H9 (cell line): Measurements from ENCODE around the gene SUGP1. TPM values are rescaled to one million over a fixed set of nuclear protein-coding genes. Genes with fewer than 3 reads are reported as not detected.

ENCODE experiments used
- DNase-seq: peaks from one replicate; pipeline ENCODE4 v3.0.0-alpha.2; 2017
- H2AFZ ChIP-seq: one replicate; pipeline ENCODE4 v1.6.1; 2013; ENCODE audit warnings: mild to moderate bottlenecking, low read length, control low read depth, moderate library complexity
- H2AK5ac ChIP-seq: 2 replicates; pipeline ENCODE4 v1.6.1; 2013; ENCODE audit warnings: low read length, control low read depth, mixed read lengths; ENCODE audit not compliant: insufficient read length
- H2BK120ac ChIP-seq: one replicate; pipeline ENCODE4 v1.6.1; 2013; ENCODE audit warnings: low read depth, mild to moderate bottlenecking, low read length, control low read depth, inconsistent platforms; ENCODE audit not compliant: poor library complexity, severe bottlenecking
- H2BK12ac ChIP-seq: 2 replicates; pipeline ENCODE4 v1.6.1; 2013; ENCODE audit warnings: low read length, control low read depth, mixed read lengths, low read depth; ENCODE audit not compliant: insufficient read length
- H2BK15ac ChIP-seq: 2 replicates; pipeline ENCODE4 v1.6.1; 2013; ENCODE audit warnings: low read depth, low read length, control low read depth
- H2BK20ac ChIP-seq: one replicate; pipeline ENCODE4 v1.6.1; 2013; ENCODE audit warnings: low read depth, mild to moderate bottlenecking, low read length, control low read depth, inconsistent platforms; ENCODE audit not compliant: poor library complexity, severe bottlenecking
- H2BK5ac ChIP-seq: 2 replicates; pipeline ENCODE4 v1.6.1; 2013; ENCODE audit warnings: low read length, control low read depth, mixed read lengths; ENCODE audit not compliant: insufficient read length
- H3K14ac ChIP-seq: 2 replicates; pipeline ENCODE4 v1.6.1; 2013; ENCODE audit warnings: low read length, control low read depth; ENCODE audit not compliant: insufficient read depth
- H3K18ac ChIP-seq: 2 replicates; pipeline ENCODE4 v1.6.1; 2013; ENCODE audit warnings: low read depth, mild to moderate bottlenecking, mixed read lengths, low read length, control low read depth; ENCODE audit not compliant: insufficient read length
- H3K23ac ChIP-seq: 2 replicates; pipeline ENCODE4 v1.6.1; 2013; ENCODE audit warnings: low read length, control low read depth, mixed read lengths, low read depth; ENCODE audit not compliant: insufficient read length
- H3K23me2 ChIP-seq: 2 replicates; pipeline ENCODE4 v1.6.1; 2013; ENCODE audit warnings: low read depth, mild to moderate bottlenecking, mixed read lengths, low read length, control low read depth; ENCODE audit not compliant: insufficient read length, poor library complexity, severe bottlenecking
- H3K27ac ChIP-seq: 2 replicates; pipeline ENCODE4 v1.5.1; 2013; ENCODE audit warnings: low read length, control low read depth, mixed read lengths, low read depth; ENCODE audit not compliant: insufficient read length
- H3K27me3 ChIP-seq: 2 replicates; pipeline ENCODE4 v1.6.1; 2013; ENCODE audit warnings: low read length, control low read depth, inconsistent platforms; ENCODE audit not compliant: insufficient read depth
- H3K4ac ChIP-seq: 2 replicates; pipeline ENCODE4 v1.6.1; 2013; ENCODE audit warnings: low read depth, mild to moderate bottlenecking, control low read depth, inconsistent platforms, low read length, moderate library complexity
- H3K4me1 ChIP-seq: 2 replicates; pipeline ENCODE4 v1.6.1; 2013; ENCODE audit warnings: low read length, control low read depth, inconsistent platforms; ENCODE audit not compliant: insufficient read depth
- H3K4me2 ChIP-seq: 2 replicates; pipeline ENCODE4 v1.6.1; 2013; ENCODE audit warnings: low read length, control low read depth, mixed read lengths; ENCODE audit not compliant: insufficient read length, insufficient read depth
- H3K56ac ChIP-seq: 2 replicates; pipeline ENCODE4 v1.6.1; 2013; ENCODE audit warnings: low read depth, mild to moderate bottlenecking, mixed read lengths, low read length, control low read depth; ENCODE audit not compliant: insufficient read length
- H3K79me1 ChIP-seq: 2 replicates; pipeline ENCODE4 v1.6.1; 2013; ENCODE audit warnings: low read depth, mild to moderate bottlenecking, moderate library complexity, low read length, control low read depth, inconsistent platforms; ENCODE audit not compliant: insufficient read depth, poor library complexity, severe bottlenecking
- H3K79me2 ChIP-seq: 2 replicates; pipeline ENCODE4 v1.6.1; 2013; ENCODE audit warnings: low read length, control low read depth, inconsistent platforms; ENCODE audit not compliant: insufficient read depth
- H3K9ac ChIP-seq: 2 replicates; pipeline ENCODE4 v1.6.1; 2013; ENCODE audit warnings: low read length, control low read depth, mixed read lengths; ENCODE audit not compliant: insufficient read length; ENCODE audit errors: extremely low read depth
- H3K9me3 ChIP-seq: one replicate; pipeline ENCODE4 v1.6.1; 2013; ENCODE audit warnings: low read depth, low read length, inconsistent platforms; ENCODE audit not compliant: control insufficient read depth
- H3T11ph ChIP-seq: one replicate; pipeline ENCODE4 v1.6.1; 2013; ENCODE audit warnings: mild to moderate bottlenecking, low read length, control low read depth, inconsistent platforms
- H4K20me1 ChIP-seq: one replicate; pipeline ENCODE4 v1.6.1; 2013; ENCODE audit not compliant: control insufficient read depth, insufficient read length, insufficient read depth
- H4K5ac ChIP-seq: 2 replicates; pipeline ENCODE4 v1.6.1; 2013; ENCODE audit warnings: low read depth, mild to moderate bottlenecking, mixed read lengths, low read length, control low read depth; ENCODE audit not compliant: insufficient read length
- H4K8ac ChIP-seq: replicated peaks from 2 replicates; pipeline ENCODE4 v1.6.1; 2013; ENCODE audit warnings: low read length, control low read depth, mixed read lengths, low read depth; ENCODE audit not compliant: insufficient read length
- H4K91ac ChIP-seq: 2 replicates; pipeline ENCODE4 v1.6.1; 2013; ENCODE audit warnings: low read depth, mild to moderate bottlenecking, moderate library complexity, mixed read lengths, low read length, control low read depth; ENCODE audit not compliant: insufficient read length
- H3K27ac Mint-ChIP-seq, 3 experiments: 2 replicates in 2 of 3; 3 replicates in 1 of 3; pipeline ENCODE4 v1.8.0; 2020 to 2021; ENCODE audit warnings: mixed read lengths in 3 of 3, mild to moderate bottlenecking in 1 of 3, moderate library complexity in 1 of 3
- H3K27me3 Mint-ChIP-seq: 2 replicates; pipeline ENCODE4 v1.8.0; 2021; ENCODE audit warnings: low read depth, mild to moderate bottlenecking, moderate library complexity, mixed read lengths
- H3K36me3 Mint-ChIP-seq, 3 experiments: 2 replicates in 2 of 3; 3 replicates in 1 of 3; pipeline ENCODE4 v1.8.0; 2020 to 2021; ENCODE audit warnings: low read depth in 3 of 3, mixed read lengths in 3 of 3; ENCODE audit not compliant: insufficient read depth in 1 of 3
- H3K4me1 Mint-ChIP-seq, 2 experiments: 2 replicates each; pipeline ENCODE4 v1.8.0; 2020; ENCODE audit warnings: mixed read lengths in 2 of 2
- H3K4me3 Mint-ChIP-seq, 2 experiments: 2 replicates in 1 of 2; 3 replicates in 1 of 2; pipeline ENCODE4 v1.8.0; 2020 to 2021; ENCODE audit warnings: mild to moderate bottlenecking in 2 of 2, mixed read lengths in 2 of 2, moderate library complexity in 1 of 2
- H3K9me3 Mint-ChIP-seq, 2 experiments: 2 replicates in 1 of 2; 3 replicates in 1 of 2; pipeline ENCODE4 v1.8.0; 2020; ENCODE audit warnings: mild to moderate bottlenecking in 2 of 2, mixed read lengths in 2 of 2, moderate library complexity in 1 of 2
- WGBS: extraction: QIAGEN DNeasy Blood & Tissue Kit; methylation state at CpG from one replicate; pipeline ENCODE4 v1.1.7; 2013; ENCODE audit warnings: missing lambda C conversion rate, low lambda C conversion rate, mixed read lengths; ENCODE audit not compliant: insufficient read length; ENCODE audit errors: extremely low coverage; 5-methylcytosine and 5-hydroxymethylcytosine counted together
- total RNA-seq: library from RNA; stranded (reverse); gene quantifications from 2 replicates; pipeline ENCODE4 v1.2.1, GENCODE V29; 2021
- TF ChIP-seq, protein P1 (sequence below): fragments of 200-600 bp; sonication (generic); conservative IDR thresholded peaks from 3 replicates; pipeline ENCODE4 v1.8.0; 2021; ENCODE audit warnings: antibody characterized with exemption, mild to moderate bottlenecking

SUGP1 gene
- total RNA-seq, 1 experiment from 2014 or later = 103 TPM

DNA sequence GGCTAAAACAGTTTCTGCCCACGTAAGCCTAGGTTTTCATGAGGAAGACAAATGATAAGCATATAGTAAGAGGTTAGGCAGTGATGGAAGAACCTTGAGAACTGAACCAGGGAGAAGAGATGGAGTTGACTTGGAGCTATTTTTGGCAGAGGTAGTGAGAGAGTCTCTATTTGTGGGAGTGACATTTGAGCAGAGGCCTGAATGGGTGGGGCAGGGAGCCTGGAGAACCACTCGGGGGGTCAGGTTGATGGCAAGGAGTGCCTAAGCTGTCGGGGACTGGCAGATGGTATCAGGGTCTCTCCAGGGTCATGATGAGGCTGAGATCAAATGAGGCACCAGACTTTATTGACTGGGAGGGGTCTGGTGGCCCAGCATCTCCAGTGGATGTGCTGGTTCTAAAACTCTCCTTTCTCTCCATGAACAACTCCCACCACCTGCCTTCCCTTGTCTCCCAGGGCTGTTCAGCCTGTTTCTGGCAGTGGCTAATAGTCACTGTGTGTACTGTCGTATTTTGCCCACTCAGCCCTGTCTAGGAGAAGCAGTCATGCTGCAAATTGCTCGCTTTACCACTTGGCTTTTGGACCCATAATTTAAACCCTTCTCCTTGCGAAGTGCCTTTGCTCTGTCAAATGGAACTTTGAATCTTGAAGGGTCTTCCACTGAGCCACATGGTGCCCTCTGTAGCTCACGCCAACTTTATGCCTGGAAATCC, 3.9 kb upstream of the SUGP1 start:
- no peak overlapping the region for H2BK12ac ChIP-seq
- no peaks in the 10 kb centered on the region for H4K20me1 ChIP-seq
- Mint-ChIP-seq H3K27me3 (no peaks in the 10 kb centered on the region), H3K9me3 (no peaks in the 10 kb centered on the region), H3K27ac (no peak overlapping the region), H3K4me3 (no peak overlapping the region; a peak in 1 of 5 replicates), H3K36me3 (peaks cover 22 to 44% (median 33%) of the 10 kb centered on the region in 3 experiments; a peak in 6 of 7 replicates), H3K4me1 (peaks cover 9 to 13% of the 10 kb centered on the region in 2 experiments)
- DNase-seq = no peak
- H3K79me2 ChIP-seq = peaks cover 7% of the 10 kb centered on the region; the same call in 1 of the 2 replicates
- H4K8ac ChIP-seq = no peak overlapping the region
- no peak overlapping the region for H3K9ac ChIP-seq
- no peak overlapping the region for H4K5ac ChIP-seq
- WGBS = no CpG with 5 or more reads among the region's 7 CpGs
- no peak overlapping the region for H2BK15ac ChIP-seq
- H3K14ac ChIP-seq = no peak overlapping the region
- H3K9me3 ChIP-seq = no peaks in the 10 kb centered on the region
- H3K27me3 ChIP-seq = no peaks in the 10 kb centered on the region
- H3K4me2 ChIP-seq = no peak overlapping the region
- H3K18ac ChIP-seq = no peak overlapping the region
- H3K56ac ChIP-seq = no peak overlapping the region
- no peak overlapping the region for H3T11ph ChIP-seq
- no peak overlapping the region for H3K4ac ChIP-seq
- no peak overlapping the region for H3K27ac ChIP-seq
- H2AFZ ChIP-seq = no peak overlapping the region
- H3K4me1 ChIP-seq = 0 out of 2 replicates have a peak, but pooled peaks cover 2% of the 10 kb centered on the region
- no peak overlapping the region for H4K91ac ChIP-seq
- no peak overlapping the region for H3K23ac ChIP-seq
- H3K79me1 ChIP-seq = peaks cover 3% of the 10 kb centered on the region
- no peak overlapping the region for H2BK20ac ChIP-seq
- no peak overlapping the region for H2BK120ac ChIP-seq
- peaks cover 7% of the 10 kb centered on the region for H3K23me2 ChIP-seq
- H2AK5ac ChIP-seq = no peak overlapping the region
- no peak overlapping the region for H2BK5ac ChIP-seq
- TF ChIP-seq, protein P1, sequence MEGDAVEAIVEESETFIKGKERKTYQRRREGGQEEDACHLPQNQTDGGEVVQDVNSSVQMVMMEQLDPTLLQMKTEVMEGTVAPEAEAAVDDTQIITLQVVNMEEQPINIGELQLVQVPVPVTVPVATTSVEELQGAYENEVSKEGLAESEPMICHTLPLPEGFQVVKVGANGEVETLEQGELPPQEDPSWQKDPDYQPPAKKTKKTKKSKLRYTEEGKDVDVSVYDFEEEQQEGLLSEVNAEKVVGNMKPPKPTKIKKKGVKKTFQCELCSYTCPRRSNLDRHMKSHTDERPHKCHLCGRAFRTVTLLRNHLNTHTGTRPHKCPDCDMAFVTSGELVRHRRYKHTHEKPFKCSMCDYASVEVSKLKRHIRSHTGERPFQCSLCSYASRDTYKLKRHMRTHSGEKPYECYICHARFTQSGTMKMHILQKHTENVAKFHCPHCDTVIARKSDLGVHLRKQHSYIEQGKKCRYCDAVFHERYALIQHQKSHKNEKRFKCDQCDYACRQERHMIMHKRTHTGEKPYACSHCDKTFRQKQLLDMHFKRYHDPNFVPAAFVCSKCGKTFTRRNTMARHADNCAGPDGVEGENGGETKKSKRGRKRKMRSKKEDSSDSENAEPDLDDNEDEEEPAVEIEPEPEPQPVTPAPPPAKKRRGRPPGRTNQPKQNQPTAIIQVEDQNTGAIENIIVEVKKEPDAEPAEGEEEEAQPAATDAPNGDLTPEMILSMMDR = no peak
